HCT116 (cell line): ENCODE measurements around the gene POLD1. TPM values are rescaled to one million over a fixed set of nuclear protein-coding genes. Genes with fewer than 3 reads are reported as not detected.

Experiments used
- ATAC-seq: fragments of 200-7000 bp; cut with Tn5 transposase; 2 replicates; pipeline ENCODE4 v1.9.1; 2020; ENCODE audit warnings: mild to moderate bottlenecking, moderate library complexity
- BruUV-seq: library from RNA; stranded (reverse); fragments of 400-500 nt; replicated peaks from 2 replicates; lab custom pipeline; 2021; lab: Mats Ljungman, UMichigan
- CTCF ChIA-PET: fragments of 300-600 bp; sonication (Branson Sonifier 250); formaldehyde crosslinking; loops from one replicate; lab custom pipeline; 2021; ENCODE audit warnings: antibody characterized with exemption; lab: Charles Lee
- POLR2A ChIA-PET: fragments of 300-600, 350-600 bp; sonication (Branson Sonifier 250); formaldehyde crosslinking; loops from one replicate; lab custom pipeline; 2021; ENCODE audit warnings: antibody characterized with exemption; lab: Charles Lee
- RAD21 ChIA-PET, 2 experiments: fragments of 300-600 bp; sonication (Branson Sonifier 250); formaldehyde crosslinking; loops; one replicate each; lab custom pipeline; 2023; ENCODE audit warnings: low total read pairs in 2 of 2; ENCODE audit not compliant: uncharacterized antibody in 2 of 2, unreplicated experiment in 2 of 2, low non-redundant PET in 1 of 2; lab: Charles Lee
- DNase-seq: peaks from one replicate; pipeline ENCODE4 v3.0.0-alpha.2; 2010; ENCODE audit warnings: low read depth, low spot score
- H2AFZ ChIP-seq: fragments of 200-600 bp; shearing (Covaris generic), sonication (generic); 2 replicates; pipeline ENCODE4 v1.6.1; 2017; ENCODE audit warnings: low read depth, mixed run types, mixed read lengths, antibody characterized with exemption, low read length; ENCODE audit not compliant: poor library complexity, severe bottlenecking
- H3K27ac ChIP-seq: 2 replicates; pipeline ENCODE4 v1.5.1; 2012; ENCODE audit warnings: low read depth, low read length
- H3K27me3 ChIP-seq: fragments of 200-600 bp; sonication (generic); 2 replicates; pipeline ENCODE4 v1.6.1; 2016; ENCODE audit warnings: mixed run types, low read length, mixed read lengths; ENCODE audit not compliant: insufficient read depth
- H3K36me3 ChIP-seq, 2 experiments: fragments of 200-500 bp in 1 of 2; fragments of 200-600 bp in 1 of 2; sonication (Bioruptor generic) in 1 of 2; sonication (generic) in 1 of 2; 2 replicates each; pipeline versions ENCODE4 v1.5.1 to v1.6.1; 2014 to 2016; ENCODE audit warnings: low read length in 2 of 2, inconsistent platforms in 1 of 2, mixed read lengths in 1 of 2, mixed run types in 1 of 2; ENCODE audit not compliant: insufficient read depth in 2 of 2, control insufficient read depth in 1 of 2
- H3K4me1 ChIP-seq, 2 experiments: fragments of 200-600 bp in 1 of 2; sonication (generic) in 1 of 2; 2 replicates each; pipeline versions ENCODE4 v1.5.1 to v1.6.1; 2012 to 2017; ENCODE audit warnings: low read length in 2 of 2, inconsistent platforms in 1 of 2, mild to moderate bottlenecking in 1 of 2, mixed read lengths in 1 of 2, mixed run types in 1 of 2, moderate library complexity in 1 of 2; ENCODE audit not compliant: insufficient read depth in 2 of 2, control insufficient read depth in 1 of 2
- H3K4me2 ChIP-seq: fragments of 200-600 bp; sonication (generic); 2 replicates; pipeline ENCODE4 v1.6.1; 2017; ENCODE audit warnings: mixed run types, low read length, mixed read lengths
- H3K4me3 ChIP-seq, 2 experiments: fragments of 200-600 bp in 1 of 2; sonication (generic) in 1 of 2; replicated peaks in 1 of 2; 2 replicates each; pipeline ENCODE4 v1.5.1; 2011 to 2016; ENCODE audit warnings: low read length in 2 of 2, control low read depth in 1 of 2, low read depth in 1 of 2, mild to moderate bottlenecking in 1 of 2, mixed read lengths in 1 of 2, mixed run types in 1 of 2
- H3K79me2 ChIP-seq: fragments of 200-600 bp; sonication (generic); 2 replicates; pipeline ENCODE4 v1.6.1; 2017; ENCODE audit warnings: mild to moderate bottlenecking, mixed run types, low read length, moderate library complexity, mixed read lengths; ENCODE audit not compliant: insufficient read depth
- H3K9ac ChIP-seq: fragments of 200-600 bp; sonication (generic); 2 replicates; pipeline ENCODE4 v1.6.1; 2016; ENCODE audit warnings: low read length, mixed read lengths
- H3K9me2 ChIP-seq: fragments of 200-600 bp; sonication (generic), shearing (Covaris generic); 2 replicates; pipeline ENCODE4 v1.6.1; 2017; ENCODE audit warnings: mixed run types, mild to moderate bottlenecking, moderate library complexity; ENCODE audit not compliant: insufficient read depth
- H3K9me3 ChIP-seq, 2 experiments: fragments of 200-500 bp in 1 of 2; fragments of 200-600 bp in 1 of 2; sonication (Bioruptor generic) in 1 of 2; sonication (generic) in 1 of 2; 2 replicates each; pipeline ENCODE4 v1.6.1; 2014 to 2017; ENCODE audit warnings: low read length in 2 of 2, mixed read lengths in 2 of 2, inconsistent platforms in 1 of 2, low read depth in 1 of 2, mild to moderate bottlenecking in 1 of 2, mixed run types in 1 of 2, moderate library complexity in 1 of 2; ENCODE audit not compliant: control insufficient read depth in 1 of 2, insufficient read depth in 1 of 2
- H4K20me1 ChIP-seq: fragments of 200-600 bp; sonication (generic), shearing (Covaris generic); 2 replicates; pipeline ENCODE4 v1.6.1; 2017; ENCODE audit warnings: mixed run types, mild to moderate bottlenecking, moderate library complexity; ENCODE audit not compliant: insufficient read depth
- EZH2phosphoT487 ChIP-seq: fragments of 200-600 bp; IDR thresholded peaks from 2 replicates; pipeline ENCODE4 v1.6.1; 2018; ENCODE audit warnings: antibody characterized with exemption, borderline replicate concordance
- JUND ChIP-seq: IDR thresholded peaks from 2 replicates; pipeline ENCODE4 v1.6.1; 2012
- POLR2A ChIP-seq: IDR thresholded peaks from 2 replicates; pipeline ENCODE4 v1.7.0; 2011; ENCODE audit warnings: borderline replicate concordance; ENCODE audit not compliant: insufficient read depth, insufficient read length; ENCODE audit errors: extremely low read depth
- RAD21 ChIP-seq: IDR thresholded peaks from 2 replicates; pipeline ENCODE4 v1.6.1; 2012; ENCODE audit warnings: low read depth, mild to moderate bottlenecking
- SRF ChIP-seq: IDR thresholded peaks from 2 replicates; pipeline ENCODE4 v1.6.1; 2012; ENCODE audit warnings: low read depth
- YY1 ChIP-seq: IDR thresholded peaks from 2 replicates; pipeline ENCODE4 v1.6.1; 2011; ENCODE audit warnings: low read length, low read depth, moderate library complexity, mild to moderate bottlenecking; ENCODE audit not compliant: insufficient replicate concordance; ENCODE audit errors: extremely low read depth
- ZFX ChIP-seq: fragments of 450-650 bp; IDR thresholded peaks from 2 replicates; pipeline ENCODE4 v1.6.1; 2017
- ZNF274 ChIP-seq: fragments of 200-500 bp; sonication (Bioruptor generic); IDR thresholded peaks from 2 replicates; pipeline ENCODE4 v1.6.1; 2014; ENCODE audit warnings: mild to moderate bottlenecking, low read depth, low read length, inconsistent platforms
- intact Hi-C: fragments of 100-400 bp; cut with micrococcal nuclease; formaldehyde crosslinking; loops from 2 replicates; pipeline ENCODE4 v1.10.0; 2022
- total RNA-seq: library from RNA; stranded (reverse); gene quantifications from one replicate; pipeline ENCODE4 v1.2.1, GENCODE V29; 2021; ENCODE audit not compliant: unreplicated experiment
- TF ChIP-seq, protein P1 (sequence below), 3 experiments: fragments of 200-600 bp in 1 of 3; sonication (generic) in 1 of 3; IDR thresholded peaks in 2 of 3; conservative IDR thresholded peaks in 1 of 3; 2 replicates each; pipeline ENCODE4 v1.5.1; 2012 to 2017; ENCODE audit warnings: low read depth in 2 of 3, low read length in 2 of 3, antibody characterized with exemption in 1 of 3, borderline replicate concordance in 1 of 3, control low read depth in 1 of 3, mild to moderate bottlenecking in 1 of 3, mixed read lengths in 1 of 3, mixed run types in 1 of 3, moderate library complexity in 1 of 3; ENCODE audit not compliant: insufficient read depth in 1 of 3
- TF ChIP-seq, protein P2 (sequence below): IDR thresholded peaks from 2 replicates; pipeline ENCODE4 v1.6.1; 2012; ENCODE audit warnings: low read depth

Gene POLD1
- total RNA-seq, 1 experiment from 2014 or later: 122 TPM

- Histone ChIP-seq H3K9ac (no peak overlapping the region), H3K4me2 (no peak overlapping the region), H3K4me3 (no peak overlapping the region), H3K27ac (no peak overlapping the region), H3K27me3 (no peaks in the 10 kb centered on the region), H3K79me2 (no peaks in the 10 kb centered on the region), H3K4me1 (peaks cover 7 to 26% of the 10 kb centered on the region in 2 experiments), H2AFZ (no peak overlapping the region), H3K36me3 (no peaks in the 10 kb centered on the region), H3K9me3 (no peaks in the 10 kb centered on the region), H3K9me2 (no peaks in the 10 kb centered on the region), H4K20me1 (no peaks in the 10 kb centered on the region)
- ChIA-PET RAD21 (no interaction called here), CTCF (no interaction called here), POLR2A (no interaction called here)
- ATAC-seq: no peak
- DNase-seq: no peak
- no peak for TF ChIP-seq EZH2phosphoT487
- TF ChIP-seq RAD21: no peak
- no peak for TF ChIP-seq YY1
- TF ChIP-seq ZFX: no peak
- TF ChIP-seq JUND: no peak
- TF ChIP-seq ZNF274: no peak
- TF ChIP-seq, protein P1, sequence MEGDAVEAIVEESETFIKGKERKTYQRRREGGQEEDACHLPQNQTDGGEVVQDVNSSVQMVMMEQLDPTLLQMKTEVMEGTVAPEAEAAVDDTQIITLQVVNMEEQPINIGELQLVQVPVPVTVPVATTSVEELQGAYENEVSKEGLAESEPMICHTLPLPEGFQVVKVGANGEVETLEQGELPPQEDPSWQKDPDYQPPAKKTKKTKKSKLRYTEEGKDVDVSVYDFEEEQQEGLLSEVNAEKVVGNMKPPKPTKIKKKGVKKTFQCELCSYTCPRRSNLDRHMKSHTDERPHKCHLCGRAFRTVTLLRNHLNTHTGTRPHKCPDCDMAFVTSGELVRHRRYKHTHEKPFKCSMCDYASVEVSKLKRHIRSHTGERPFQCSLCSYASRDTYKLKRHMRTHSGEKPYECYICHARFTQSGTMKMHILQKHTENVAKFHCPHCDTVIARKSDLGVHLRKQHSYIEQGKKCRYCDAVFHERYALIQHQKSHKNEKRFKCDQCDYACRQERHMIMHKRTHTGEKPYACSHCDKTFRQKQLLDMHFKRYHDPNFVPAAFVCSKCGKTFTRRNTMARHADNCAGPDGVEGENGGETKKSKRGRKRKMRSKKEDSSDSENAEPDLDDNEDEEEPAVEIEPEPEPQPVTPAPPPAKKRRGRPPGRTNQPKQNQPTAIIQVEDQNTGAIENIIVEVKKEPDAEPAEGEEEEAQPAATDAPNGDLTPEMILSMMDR (IDR thresholded peaks at IDR 0.05 in 2 of 3, conservative IDR thresholded peaks at IDR 0.05 in 1 of 3; ENCODE audit: borderline replicate concordance in 1 of 3, insufficient read depth in 1 of 3, low read depth in 2 of 3, low read length in 2 of 3): no peak
- TF ChIP-seq, protein P2, sequence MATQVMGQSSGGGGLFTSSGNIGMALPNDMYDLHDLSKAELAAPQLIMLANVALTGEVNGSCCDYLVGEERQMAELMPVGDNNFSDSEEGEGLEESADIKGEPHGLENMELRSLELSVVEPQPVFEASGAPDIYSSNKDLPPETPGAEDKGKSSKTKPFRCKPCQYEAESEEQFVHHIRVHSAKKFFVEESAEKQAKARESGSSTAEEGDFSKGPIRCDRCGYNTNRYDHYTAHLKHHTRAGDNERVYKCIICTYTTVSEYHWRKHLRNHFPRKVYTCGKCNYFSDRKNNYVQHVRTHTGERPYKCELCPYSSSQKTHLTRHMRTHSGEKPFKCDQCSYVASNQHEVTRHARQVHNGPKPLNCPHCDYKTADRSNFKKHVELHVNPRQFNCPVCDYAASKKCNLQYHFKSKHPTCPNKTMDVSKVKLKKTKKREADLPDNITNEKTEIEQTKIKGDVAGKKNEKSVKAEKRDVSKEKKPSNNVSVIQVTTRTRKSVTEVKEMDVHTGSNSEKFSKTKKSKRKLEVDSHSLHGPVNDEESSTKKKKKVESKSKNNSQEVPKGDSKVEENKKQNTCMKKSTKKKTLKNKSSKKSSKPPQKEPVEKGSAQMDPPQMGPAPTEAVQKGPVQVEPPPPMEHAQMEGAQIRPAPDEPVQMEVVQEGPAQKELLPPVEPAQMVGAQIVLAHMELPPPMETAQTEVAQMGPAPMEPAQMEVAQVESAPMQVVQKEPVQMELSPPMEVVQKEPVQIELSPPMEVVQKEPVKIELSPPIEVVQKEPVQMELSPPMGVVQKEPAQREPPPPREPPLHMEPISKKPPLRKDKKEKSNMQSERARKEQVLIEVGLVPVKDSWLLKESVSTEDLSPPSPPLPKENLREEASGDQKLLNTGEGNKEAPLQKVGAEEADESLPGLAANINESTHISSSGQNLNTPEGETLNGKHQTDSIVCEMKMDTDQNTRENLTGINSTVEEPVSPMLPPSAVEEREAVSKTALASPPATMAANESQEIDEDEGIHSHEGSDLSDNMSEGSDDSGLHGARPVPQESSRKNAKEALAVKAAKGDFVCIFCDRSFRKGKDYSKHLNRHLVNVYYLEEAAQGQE: no peak
- TF ChIP-seq SRF: no peak
- no peak for TF ChIP-seq POLR2A
- no TSS peak for BruUV-seq
- intact Hi-C loops: no loop called here
These were observed 74.9 kb downstream of the POLD1 start for GRCh38 chr19:50459067-50459456.
